K562 (cell line): ENCODE measurements around the gene RAD50. TPM values are rescaled to one million over a fixed set of nuclear protein-coding genes. Genes with fewer than 3 reads are reported as not detected.
A peak's percentile ranks its signal among the peaks of the same experiment; 100 is the strongest.

Experiments
- CUX1 ChIP-seq: fragments of 200-800 bp; sonication (Bioruptor generic); IDR thresholded peaks from 2 replicates; pipeline ENCODE4 v1.6.1; 2016; ENCODE audit warnings: missing genetic modification characterization, missing compliant biosample characterization
- GATA2 ChIP-seq: sonication (generic); formaldehyde crosslinking; IDR thresholded peaks from 2 replicates; pipeline ENCODE4 v1.4.0; 2020; ENCODE audit warnings: mild to moderate bottlenecking, missing genetic modification reagents
- KAT7 ChIP-seq: sonication (generic); formaldehyde crosslinking; IDR thresholded peaks from 2 replicates; pipeline ENCODE4 v1.8.0; 2022; ENCODE audit warnings: missing genetic modification reagents, mild to moderate bottlenecking, borderline replicate concordance
- REST ChIP-seq, 2 experiments: fragments of 450-650 bp; formaldehyde crosslinking in 1 of 2; IDR thresholded peaks; 2 replicates each; pipeline versions ENCODE4 v1.4.0 to v1.6.1; 2014 to 2020; ENCODE audit warnings: mild to moderate bottlenecking in 2 of 2, borderline replicate concordance in 1 of 2, low read depth in 1 of 2
- SOX6 ChIP-seq: fragments of 450-650 bp; IDR thresholded peaks from 2 replicates; pipeline ENCODE4 v1.6.1; 2014; ENCODE audit warnings: mild to moderate bottlenecking
- ZBTB7A ChIP-seq: IDR thresholded peaks from 2 replicates; pipeline ENCODE4 v1.6.1; 2011; ENCODE audit warnings: low read depth, mild to moderate bottlenecking, low read length, moderate library complexity, borderline replicate concordance; ENCODE audit not compliant: control insufficient read depth
- polyA plus RNA-seq, 8 experiments: library from polyadenylated mRNA; depleted of rRNA in 4 of 8; stranded (reverse) in 5 of 8; unstranded in 3 of 8; fragments of >200 nt; fragmentation: Nextera tagmentation in 2 of 8; fragmentation: Illumina TruSeq in 1 of 8; extraction: Ambion mirVana in 2 of 8; extraction: Trizol in 1 of 8; gene quantifications; 2 replicates each; pipeline versions ENCODE4 v1.2.1 to v1.2.3, GENCODE V29; 2011 to 2014; ENCODE audit warnings: inconsistent platforms in 1 of 8, missing spikeins in 1 of 8
- total RNA-seq, 7 experiments: library from RNA; depleted of rRNA in 6 of 7; stranded (reverse); fragments of >200 nt in 6 of 7; fragmentation: Illumina TruSeq in 2 of 7; extraction: Trizol in 2 of 7; gene quantifications; 2 replicates each; pipeline versions ENCODE4 v1.2.1 to v1.2.3, GENCODE V29; 2011 to 2021; ENCODE audit warnings: low replicate concordance in 1 of 7

RAD50 gene
- total and polyA plus RNA-seq, 9 of the 15 experiments (the other 6 are each of a cell fraction or from before 2014, with no cell fraction given), result 15.3 to 74.2 (median 44.1) TPM

GRCh38 chr5:132674671-132675506 is 118.1 kb downstream of the RAD50 start (continued):
- TF ChIP-seq CUX1 (CRISPR knock-in tag) (peak; percentile 43; the same call in 1 of the 2 replicates), REST (IDR thresholded peaks at IDR 0.05; ENCODE audit: borderline replicate concordance) (no peak), REST (CRISPR knock-in tag; IDR thresholded peaks at IDR 0.05; ENCODE audit: low read depth) (no peak), ZBTB7A (no peak), KAT7 (CRISPR knock-in tag) (no peak), SOX6 (no peak), GATA2 (CRISPR knock-in tag) (0 out of 2 replicates have a peak, but pooled peaks have one; percentile 9)
